SU-DHL-6 (cell line): Measurements from ENCODE around the gene NRP2.

Experiments
- CTCF ChIP-seq: fragments of 200-600 bp; sonication (generic); IDR thresholded peaks from one replicate; pipeline ENCODE4 v1.5.1; 2017; ENCODE audit warnings: antibody characterized with exemption, mild to moderate bottlenecking, low read length, moderate library complexity; ENCODE audit not compliant: insufficient read depth, poor library complexity, severe bottlenecking
- EZH2phosphoT487 ChIP-seq: fragments of 200-600 bp; sonication (generic), shearing (Covaris generic); conservative IDR thresholded peaks from 2 replicates; pipeline ENCODE4 v1.6.1; 2018; ENCODE audit warnings: mild to moderate bottlenecking, antibody characterized with exemption, low read length, moderate library complexity, mixed read lengths

- TF ChIP-seq EZH2phosphoT487 (no peak), CTCF (no peak)
Observed at GRCh38 chr2:205836477-205837221, 154.3 kb downstream of the NRP2 start.
